RCC 7860 (cell line): ENCODE measurements around the gene CTAG1A.
"Not testable (repeated sequence)": the region's sequence is repeated elsewhere in the genome, so short reads cannot be mapped to it uniquely, and the experiment has no call there.

Experiments used
- DNase-seq: peaks from one replicate; pipeline ENCODE4 v3.0.0-alpha.2; 2015; ENCODE audit warnings: low spot score
- FAIRE-seq: peaks from 2 replicates; lab custom pipeline; 2012; peaks lifted over from hg19 to GRCh38; lab: Jason Lieb, UNC

CTAG1A gene

GRCh38 chrX:154570361-154570760 is 14.6 kb upstream of the CTAG1A start:
- FAIRE-seq, DNase-seq: not testable (repeated sequence)

DNA sequence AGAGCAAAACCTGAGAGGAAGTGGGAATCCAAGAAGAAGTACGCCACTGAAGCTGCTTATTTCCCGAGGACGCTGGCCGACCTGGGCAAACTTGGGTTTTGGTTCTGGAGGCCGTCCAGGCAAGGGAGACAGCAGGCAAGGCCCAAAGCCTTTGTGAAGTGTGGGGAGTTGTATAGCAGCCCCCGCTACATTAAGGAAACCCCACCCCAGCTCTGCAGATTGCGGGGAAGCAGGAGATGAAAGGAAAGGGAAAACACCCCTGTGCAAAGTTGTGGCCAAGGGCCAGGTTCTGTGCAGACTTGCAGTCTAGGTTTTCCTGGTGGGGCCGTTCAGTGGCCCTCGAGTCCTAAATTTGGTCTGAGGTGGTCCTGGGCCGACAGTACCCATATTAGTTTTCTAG is 11.9 kb upstream of the CTAG1A start:
- DNase-seq, FAIRE-seq: not testable (repeated sequence)

DNA sequence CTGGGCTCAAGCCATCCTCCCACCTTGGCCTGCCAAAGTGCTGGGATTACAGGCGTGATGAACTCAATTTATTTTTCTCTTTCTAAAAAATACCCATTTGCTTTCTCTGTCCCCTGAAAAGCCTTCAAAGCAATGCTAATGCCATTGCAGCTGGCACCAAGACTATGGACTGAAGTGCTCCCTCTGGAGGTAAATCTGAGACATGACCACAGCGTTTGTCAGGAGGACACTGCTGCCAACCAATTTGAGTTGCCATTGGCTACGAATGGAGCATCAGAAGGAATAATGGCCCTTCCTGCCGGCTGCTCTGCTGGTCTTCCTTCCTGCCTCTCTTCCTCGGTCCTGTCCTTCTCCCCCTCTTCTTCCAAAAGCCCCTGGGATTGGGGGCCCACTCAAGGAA is 9.9 kb upstream of the CTAG1A start:
- peak; percentile 58 for FAIRE-seq
- not testable (repeated sequence) for DNase-seq

GRCh38 chrX:154582994-154583393 is 1.9 kb upstream of the CTAG1A start:
- not testable (repeated sequence) for FAIRE-seq, DNase-seq

DNA sequence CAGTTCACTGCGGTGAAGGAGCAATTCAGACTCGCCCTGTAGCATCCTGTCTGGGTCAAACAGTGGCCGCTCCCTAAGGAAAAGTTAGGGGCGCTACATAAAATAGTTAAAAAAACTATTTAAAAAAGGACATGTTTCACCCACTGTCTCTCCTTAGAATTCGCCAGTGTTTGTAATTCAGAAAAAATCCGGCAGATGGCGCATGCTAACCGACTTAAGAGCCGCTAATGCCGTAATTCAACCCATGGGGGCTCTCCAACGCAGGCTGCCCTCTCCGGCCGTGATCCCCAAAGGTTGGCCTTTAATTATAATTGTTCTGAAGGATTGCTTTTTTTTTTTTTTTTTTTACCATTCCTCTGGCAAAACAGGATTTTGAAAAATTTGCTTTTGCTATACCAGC is 5.5 kb downstream of the CTAG1A start:
- FAIRE-seq = peak; percentile 78
- DNase-seq = not testable (repeated sequence)

- DNase-seq = no peak
- FAIRE-seq = no peak
Measured at GRCh38 chrX:154592505-154592904, 7.6 kb downstream of the CTAG1A start.

GRCh38 chrX:154593201-154593600 is 8.3 kb downstream of the CTAG1A start:
- DNase-seq = no peak
- FAIRE-seq = no peak

- DNase-seq = no peak
- FAIRE-seq = no peak
Measured at GRCh38 chrX:154594491-154594890, 9.6 kb downstream of the CTAG1A start.

- FAIRE-seq (no peak), DNase-seq (no peak)
Measured at GRCh38 chrX:154595559-154596249, 10.8 kb downstream of the CTAG1A start.

GRCh38 chrX:154596290-154596929 is 11.5 kb downstream of the CTAG1A start:
- FAIRE-seq (no peak), DNase-seq (no peak)

- DNase-seq = no peak
- no peak for FAIRE-seq
Measured at GRCh38 chrX:154597221-154597620, 12.3 kb downstream of the CTAG1A start.

- no peak for DNase-seq
- no peak for FAIRE-seq
Measured at GRCh38 chrX:154598656-154599055, 13.7 kb downstream of the CTAG1A start.

DNA sequence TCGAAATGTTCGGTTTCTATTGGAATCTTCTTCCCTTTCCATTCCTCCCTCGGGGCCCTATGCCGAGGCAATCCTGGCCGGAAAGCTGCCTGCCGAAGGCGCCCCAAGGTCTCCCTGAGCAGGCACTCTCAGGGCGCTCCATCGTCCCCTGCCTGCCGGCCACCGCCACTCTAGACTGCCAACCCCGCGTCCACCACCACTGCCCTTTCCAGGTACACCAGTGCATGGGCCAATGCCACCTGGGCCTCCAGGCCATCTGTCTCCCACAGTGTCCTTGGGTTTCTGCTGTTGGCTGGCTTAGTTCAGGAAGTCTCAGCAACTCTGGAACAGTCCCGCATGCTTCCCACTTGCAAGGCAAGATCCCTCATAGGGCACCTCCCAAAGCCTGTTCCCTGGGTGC is 14.6 kb downstream of the CTAG1A start:
- FAIRE-seq = no peak
- no peak for DNase-seq

DNA sequence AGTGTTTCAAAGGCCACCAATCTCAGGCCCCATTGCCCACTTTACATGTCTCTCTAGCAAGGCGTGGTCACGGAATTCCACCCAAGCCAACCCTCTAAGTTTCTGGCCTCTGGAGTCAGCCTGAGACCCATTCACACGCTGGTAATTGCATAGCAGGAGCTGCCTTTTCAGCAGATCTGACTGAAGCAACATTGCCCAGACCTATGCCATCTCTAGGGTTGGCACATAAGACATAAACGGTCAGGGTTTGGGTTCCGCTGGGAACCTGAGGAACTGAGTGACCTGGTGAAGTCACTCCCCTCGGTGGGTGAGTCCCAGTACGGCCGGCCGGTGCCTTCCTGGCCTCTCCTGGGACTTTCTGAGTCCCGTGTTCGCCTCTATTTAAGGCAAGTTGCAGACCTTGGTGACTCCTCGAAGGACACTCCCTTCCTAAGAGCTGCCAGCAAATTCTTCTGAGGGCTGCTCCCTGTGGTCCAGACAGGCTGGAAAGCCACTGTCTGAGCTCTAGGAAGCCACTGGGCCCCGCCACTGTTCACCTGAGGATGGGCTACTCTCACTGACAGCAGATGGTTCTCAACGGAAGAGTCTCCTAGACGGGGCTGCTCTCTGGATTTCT is 15.9 kb downstream of the CTAG1A start:
- DNase-seq (no peak), FAIRE-seq (no peak)

DNA sequence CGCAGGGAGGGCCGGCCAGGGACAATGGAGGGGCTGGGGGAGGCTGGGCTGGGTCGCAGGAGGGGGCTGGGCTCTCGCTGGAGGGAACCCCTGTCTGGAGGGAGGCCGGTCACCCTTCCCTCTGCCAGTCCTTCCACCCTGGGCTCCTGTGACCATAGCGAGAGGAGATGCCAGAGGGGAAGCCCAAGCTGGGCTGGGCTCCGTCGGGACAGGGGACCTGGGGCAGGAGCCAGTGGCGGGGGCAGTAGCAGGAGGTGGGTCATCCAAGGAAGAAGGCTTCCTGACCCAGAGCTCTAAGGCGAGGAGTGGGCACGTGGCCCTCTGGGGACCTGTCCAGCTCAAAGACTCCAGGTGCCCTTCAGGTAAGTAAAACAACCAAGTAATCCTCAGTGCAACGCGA is 17.3 kb downstream of the CTAG1A start:
- no peak for DNase-seq

DNA sequence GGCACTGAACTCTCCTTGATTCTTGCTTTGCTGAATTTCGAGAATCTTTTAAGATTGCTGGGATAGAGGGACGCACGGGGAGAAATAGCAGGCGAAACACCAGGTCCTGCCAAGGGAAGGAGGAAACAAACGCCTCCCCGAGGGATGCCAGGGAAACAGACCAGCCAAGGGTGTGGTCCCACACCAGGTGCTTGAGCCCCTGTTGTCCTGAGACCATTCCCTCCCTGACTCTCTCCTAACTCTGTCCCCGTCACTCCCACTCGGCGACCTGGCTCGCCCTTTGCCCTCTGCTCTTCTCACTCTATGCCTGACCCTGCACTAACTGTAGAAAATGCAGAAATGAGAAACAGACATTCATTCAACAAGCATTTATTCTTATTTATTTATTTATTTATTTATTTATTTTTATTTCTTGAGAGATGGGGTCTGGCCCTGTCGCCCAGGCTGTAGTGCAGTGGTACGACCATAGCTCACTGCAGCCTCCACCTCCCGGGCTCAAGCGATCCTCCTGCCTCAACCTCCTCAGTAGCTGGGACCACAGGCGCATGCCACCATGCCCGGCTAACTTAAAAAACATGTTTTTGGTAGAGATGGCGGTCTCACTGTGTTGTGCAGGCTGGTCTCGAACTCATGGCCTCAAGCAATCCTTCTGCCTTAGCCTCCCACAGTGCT is 18.0 kb downstream of the CTAG1A start:
- FAIRE-seq = no peak
- no peak for DNase-seq

More for the DNA sequence above, 17.3 kb downstream of the CTAG1A start:
- FAIRE-seq = no peak

- DNase-seq = peak; percentile 48
- FAIRE-seq = peak; percentile 65
Measured at GRCh38 chrX:154603438-154604430, 18.8 kb downstream of the CTAG1A start.

- FAIRE-seq = no peak
- DNase-seq = no peak
Measured at GRCh38 chrX:154605566-154605965, 20.6 kb downstream of the CTAG1A start.

- FAIRE-seq (no peak), DNase-seq (no peak)
Measured at GRCh38 chrX:154607370-154607769, 22.4 kb downstream of the CTAG1A start.

GRCh38 chrX:154607976-154608375 is 23.0 kb downstream of the CTAG1A start:
- FAIRE-seq = not testable (repeated sequence)

More at GRCh38 chrX:154607976-154608375, 23.0 kb downstream of the CTAG1A start:
- DNase-seq = not testable (repeated sequence)
